ENCODE measurements around the gene TLCD1.

Gene TLCD1

GRCh38 chr17:28722417-28723158 lies 3.4 kb downstream of the TLCD1 start:
- no peak for TF ChIP-seq CTCF (IDR thresholded peaks at IDR 0.05)

- TF ChIP-seq CTCF (IDR thresholded peaks at IDR 0.05): peak; percentile 31
These were observed 5.6 kb downstream of the TLCD1 start for GRCh38 chr17:28720247-28720996.

GRCh38 chr17:28719021-28719433 lies 7.0 kb downstream of the TLCD1 start:
- TF ChIP-seq CTCF (IDR thresholded peaks at IDR 0.05): no peak

- no peak for TF ChIP-seq CTCF (IDR thresholded peaks at IDR 0.05)
These were observed 7.6 kb downstream of the TLCD1 start for GRCh38 chr17:28718333-28719020.

GRCh38 chr17:28717578-28718332 lies 8.3 kb downstream of the TLCD1 start, which contains the start of gene RAB34:
RAB34 (minus strand) TSS chr17:28717868; CDS start chr17:28717266, 602 bp downstream.
- no peak for TF ChIP-seq CTCF (IDR thresholded peaks at IDR 0.05)

GRCh38 chr17:28716740-28717577 lies 9.1 kb downstream of the TLCD1 start:
- TF ChIP-seq CTCF (IDR thresholded peaks at IDR 0.05): no peak

Measured in LNCAP (cell line).